Prostate gland (tissue), 2 donors: ENCODE data around the gene E2F3.

Source experiments
- POLR2A ChIP-seq: fragments of 450-650 bp; IDR thresholded peaks from one replicate; pipeline ENCODE4 v1.6.1; 2016; ENCODE audit warnings: antibody characterized with exemption, mild to moderate bottlenecking
- POLR2AphosphoS5 ChIP-seq: sonication (generic); formaldehyde crosslinking; IDR thresholded peaks from one replicate; pipeline ENCODE4 v1.6.1; 2017; ENCODE audit warnings: antibody characterized with exemption
- TF ChIP-seq, protein P1 (sequence below), 4 experiments: fragments of 200-600 bp in 2 of 4; fragments of 450-650 bp in 2 of 4; sonication (generic) in 2 of 4; IDR thresholded peaks; 1 replicate in 3 of 4; 2 replicates in 1 of 4; pipeline ENCODE4 v1.5.1; 2016 to 2019; ENCODE audit warnings: antibody characterized with exemption in 4 of 4, mild to moderate bottlenecking in 2 of 4, moderate library complexity in 2 of 4

DNA sequence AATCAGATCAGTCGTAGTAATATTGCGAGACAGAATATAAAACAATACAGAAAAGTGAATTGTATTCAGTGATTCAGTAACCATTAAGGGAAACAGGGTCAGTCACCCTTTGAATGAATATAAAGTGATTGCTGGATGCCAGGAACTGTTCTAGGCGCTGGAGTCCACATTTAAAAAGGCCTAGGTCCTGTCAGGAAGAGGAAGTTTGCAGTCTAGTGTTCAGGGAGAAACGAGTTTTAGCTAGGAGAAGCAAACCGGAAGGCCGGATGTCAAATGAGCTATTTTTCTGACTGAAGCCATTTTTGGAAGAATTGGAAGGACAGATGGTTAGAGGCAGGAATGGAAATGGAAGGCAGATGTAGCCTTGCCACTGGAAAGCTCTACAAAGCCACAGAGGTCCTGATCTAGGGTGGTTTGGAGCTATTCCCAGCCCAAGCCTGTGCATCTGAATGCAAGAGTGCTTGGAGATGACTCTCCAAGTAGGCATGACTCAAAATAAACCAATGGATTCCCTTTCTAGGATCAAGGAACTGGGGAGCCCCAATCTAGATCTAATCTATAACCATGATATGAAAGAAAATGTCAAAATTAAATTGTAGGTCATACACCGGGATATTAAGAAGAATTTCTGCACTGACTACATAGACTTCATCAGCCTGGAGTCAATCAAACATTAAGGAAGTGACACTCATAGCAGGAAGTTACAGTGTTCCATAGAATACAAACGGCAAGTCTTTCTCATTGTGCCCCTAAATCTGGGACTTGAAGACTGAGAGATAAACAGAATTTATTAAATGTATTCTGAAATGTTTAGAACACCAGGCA lies 95.7 kb downstream of the E2F3 start:
- TF ChIP-seq, protein P1, sequence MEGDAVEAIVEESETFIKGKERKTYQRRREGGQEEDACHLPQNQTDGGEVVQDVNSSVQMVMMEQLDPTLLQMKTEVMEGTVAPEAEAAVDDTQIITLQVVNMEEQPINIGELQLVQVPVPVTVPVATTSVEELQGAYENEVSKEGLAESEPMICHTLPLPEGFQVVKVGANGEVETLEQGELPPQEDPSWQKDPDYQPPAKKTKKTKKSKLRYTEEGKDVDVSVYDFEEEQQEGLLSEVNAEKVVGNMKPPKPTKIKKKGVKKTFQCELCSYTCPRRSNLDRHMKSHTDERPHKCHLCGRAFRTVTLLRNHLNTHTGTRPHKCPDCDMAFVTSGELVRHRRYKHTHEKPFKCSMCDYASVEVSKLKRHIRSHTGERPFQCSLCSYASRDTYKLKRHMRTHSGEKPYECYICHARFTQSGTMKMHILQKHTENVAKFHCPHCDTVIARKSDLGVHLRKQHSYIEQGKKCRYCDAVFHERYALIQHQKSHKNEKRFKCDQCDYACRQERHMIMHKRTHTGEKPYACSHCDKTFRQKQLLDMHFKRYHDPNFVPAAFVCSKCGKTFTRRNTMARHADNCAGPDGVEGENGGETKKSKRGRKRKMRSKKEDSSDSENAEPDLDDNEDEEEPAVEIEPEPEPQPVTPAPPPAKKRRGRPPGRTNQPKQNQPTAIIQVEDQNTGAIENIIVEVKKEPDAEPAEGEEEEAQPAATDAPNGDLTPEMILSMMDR (IDR thresholded peaks at IDR 0.05), result no peak
- no peak for TF ChIP-seq POLR2A
- no peak for TF ChIP-seq POLR2AphosphoS5
